Measurements from ENCODE around the gene TBC1D1.

The TBC1D1 gene

DNA sequence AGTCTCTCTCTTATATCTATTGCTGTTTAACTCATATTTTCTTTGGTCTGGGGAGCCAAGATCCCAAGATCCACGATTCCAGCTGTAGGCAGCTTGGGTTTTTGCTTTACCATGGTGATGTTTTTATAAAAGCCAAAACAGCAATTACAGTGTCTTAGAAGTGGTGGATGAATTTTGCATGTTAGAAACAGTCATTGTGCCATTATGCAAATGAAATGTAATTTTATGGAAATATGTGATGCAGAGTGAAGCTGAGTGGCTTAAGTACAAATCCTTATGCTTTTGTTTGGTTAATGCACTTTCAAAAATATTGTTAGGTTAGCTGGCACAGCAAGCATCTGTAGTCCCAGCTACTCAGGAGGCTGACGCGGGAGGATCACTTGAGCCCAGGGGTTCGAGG lies 36.5 kb downstream of the TBC1D1 start:
- no peak for DNase-seq

DNA sequence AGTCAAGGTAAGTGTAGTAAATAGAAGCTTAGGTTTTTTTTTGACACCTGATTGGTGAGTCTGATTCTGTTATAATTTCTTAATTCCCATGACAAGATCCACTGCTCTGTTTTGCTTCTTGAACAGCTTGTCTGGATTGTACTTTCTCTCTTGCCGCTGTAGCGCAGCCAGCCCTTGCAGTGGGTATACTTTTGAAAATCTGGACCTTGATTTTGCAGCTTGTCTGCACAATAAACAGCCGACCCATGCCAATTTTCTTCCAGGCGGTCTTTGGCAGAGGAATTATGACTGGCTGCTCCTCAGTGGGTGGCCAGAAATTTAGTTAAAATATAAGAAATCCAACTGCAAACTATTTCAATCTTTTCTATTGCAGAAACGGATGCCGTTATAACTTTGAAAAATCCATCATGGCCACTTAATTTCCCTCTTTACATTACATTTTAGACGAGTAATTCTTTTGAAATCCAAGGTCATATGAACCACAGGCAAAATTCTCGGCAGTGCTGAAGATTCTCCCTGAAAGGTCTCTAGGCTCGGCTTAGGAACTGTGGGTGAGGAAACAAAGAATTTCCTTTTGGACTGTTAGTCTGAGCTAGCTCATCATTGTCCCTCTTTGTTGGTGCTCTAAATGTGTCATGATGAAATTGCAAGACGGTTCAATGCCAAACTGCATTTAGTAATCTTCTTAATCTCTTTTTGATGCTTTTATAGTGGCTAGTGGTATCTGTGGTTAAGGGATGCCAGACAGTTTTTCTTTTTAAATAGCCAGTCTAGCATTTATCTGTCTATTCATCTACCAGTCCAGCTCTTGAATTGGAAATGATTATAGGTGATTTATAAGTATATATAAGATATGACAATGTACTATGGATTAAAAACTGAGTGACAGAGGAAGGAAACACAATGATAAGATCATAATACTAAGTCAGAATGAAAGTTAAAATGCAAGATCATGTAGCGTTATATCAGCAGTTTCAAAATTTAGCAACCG lies 37.8 kb downstream of the TBC1D1 start:
- DNase-seq = no peak

DNA sequence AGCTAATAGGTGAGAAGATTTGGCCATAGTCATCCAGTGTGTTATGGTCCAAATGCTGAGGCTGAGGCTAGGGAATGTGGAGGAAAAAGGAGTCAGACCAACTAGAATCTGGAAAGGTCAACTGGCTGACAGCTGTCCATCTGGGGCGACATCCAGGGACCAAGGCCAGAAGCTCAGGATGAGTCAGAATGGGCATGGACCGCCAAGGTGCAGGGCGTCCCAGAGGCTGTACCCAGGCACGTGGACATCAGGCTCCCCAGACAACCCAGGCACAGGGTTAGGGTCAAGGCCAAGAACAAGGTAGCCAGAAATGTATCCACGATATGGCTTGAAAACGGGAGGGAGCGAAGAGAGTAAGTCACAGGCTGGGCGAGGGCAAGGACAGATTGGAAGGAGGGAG lies 43.2 kb downstream of the TBC1D1 start:
- DNase-seq = no peak

DNA sequence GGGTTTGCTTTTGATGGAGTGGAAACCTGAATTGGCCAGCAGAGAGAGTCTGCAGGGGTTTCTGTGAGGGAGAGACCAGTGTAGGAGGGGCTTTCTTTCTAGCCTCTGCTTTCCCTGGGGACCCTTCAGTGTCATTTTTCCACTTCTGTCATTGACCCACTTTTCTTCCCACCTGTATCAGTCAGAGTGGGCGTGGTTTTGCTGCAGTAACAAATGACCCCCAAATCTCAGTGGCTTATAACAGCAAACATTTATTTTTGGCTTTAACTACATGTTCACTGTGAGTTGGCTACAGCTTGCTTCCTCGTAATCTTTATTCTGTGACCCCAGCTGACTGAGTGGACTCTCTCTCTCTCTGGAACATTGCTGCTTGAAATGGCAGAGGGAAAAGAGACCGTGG lies 43.7 kb downstream of the TBC1D1 start:
- no peak for DNase-seq

DNA sequence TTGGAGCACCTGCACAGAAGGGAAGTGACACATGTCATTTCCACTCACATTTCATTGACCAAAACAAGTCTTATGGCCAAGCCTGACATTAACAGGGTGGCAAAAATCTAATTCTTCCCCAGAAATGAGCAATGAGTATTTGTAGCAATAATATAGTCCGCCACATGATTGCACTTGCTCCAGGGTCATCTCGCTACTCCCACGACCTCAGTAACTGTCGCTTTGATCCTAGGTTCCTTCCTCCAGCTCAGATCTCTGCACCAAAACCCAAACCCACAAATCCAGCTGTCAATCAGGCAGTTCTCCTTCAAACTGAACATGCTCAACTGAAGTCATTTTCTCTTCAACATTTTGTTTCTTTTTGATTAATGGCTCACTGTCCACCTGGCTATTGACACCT lies 44.1 kb downstream of the TBC1D1 start:
- no peak for DNase-seq

DNA sequence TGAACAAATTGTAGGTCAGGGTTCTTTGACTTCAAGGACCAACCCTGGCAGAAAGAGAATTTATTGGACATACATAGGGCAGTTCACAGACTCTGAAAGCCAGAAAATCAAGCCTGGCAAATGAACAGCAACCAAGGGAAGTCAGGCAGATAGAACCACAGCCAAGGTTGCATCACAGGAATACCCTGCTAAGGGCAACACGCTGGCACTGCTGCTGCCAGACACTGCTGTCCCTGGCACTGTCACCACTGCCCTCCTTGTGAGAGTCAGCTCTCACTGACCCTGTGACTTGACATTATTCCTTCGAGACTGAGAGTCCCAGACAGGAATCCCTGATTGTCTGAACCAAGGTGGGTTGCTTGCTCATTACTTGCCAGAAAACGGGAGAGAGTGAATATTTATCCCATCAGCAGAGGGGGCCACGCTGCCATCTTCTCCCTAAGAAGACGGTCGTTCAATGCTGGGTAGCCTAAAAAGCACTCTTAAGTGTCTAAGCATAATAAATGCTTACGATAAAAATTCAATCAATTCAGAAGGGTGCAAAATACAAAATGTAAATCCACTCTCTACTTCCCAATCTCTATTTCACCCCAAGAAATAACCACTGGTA lies 46.1 kb downstream of the TBC1D1 start:
- no peak for DNase-seq

DNA sequence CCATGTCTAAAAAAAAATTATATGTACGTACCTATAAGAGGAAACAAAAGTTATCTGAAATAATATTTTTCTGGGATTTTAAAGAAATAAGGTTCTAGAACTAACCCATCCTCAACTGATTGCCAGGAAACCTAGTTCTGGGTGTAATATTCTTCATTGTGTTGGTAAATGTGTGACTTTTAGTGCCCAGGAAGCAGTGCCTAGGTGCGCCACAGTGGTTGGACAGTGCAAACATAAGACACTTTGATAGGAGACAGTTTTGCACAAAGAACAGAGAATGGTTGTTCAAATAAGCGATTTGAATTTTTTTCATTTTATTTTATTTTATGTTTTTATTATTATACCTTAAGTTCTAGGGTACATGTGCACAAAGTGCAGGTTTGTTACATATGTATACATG lies 47.3 kb downstream of the TBC1D1 start:
- no peak for DNase-seq

DNA sequence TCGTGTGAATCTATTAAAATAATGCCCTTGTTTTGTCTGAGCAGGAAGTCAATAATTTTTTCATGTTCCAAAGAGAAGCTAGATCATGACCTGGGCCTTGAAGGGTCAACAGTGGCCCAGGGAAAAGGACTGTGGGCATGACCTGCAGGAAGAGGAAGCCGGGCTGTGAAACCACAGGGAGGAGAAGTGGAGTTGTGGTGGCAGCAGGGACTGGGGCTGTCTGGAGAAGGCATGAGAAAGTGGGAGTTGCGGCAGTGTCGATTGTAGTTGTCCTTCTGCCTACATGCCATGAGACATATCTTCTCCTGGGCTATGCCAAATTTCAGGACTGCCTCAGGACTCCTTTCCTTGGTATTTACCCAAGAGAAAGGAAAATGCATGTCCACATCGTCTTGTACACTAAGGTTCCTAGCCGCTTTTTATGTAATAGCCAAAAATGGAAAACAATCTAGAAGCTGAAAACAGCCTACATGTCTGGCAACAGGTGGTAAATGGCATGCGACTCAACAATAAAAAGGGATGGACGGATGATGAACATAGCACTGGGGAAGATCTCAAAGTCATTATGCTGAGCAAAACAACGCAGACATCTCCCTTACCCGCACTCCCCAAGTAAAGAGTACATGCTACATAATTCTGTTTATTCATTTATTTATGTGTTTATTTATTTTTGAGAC lies 55.8 kb downstream of the TBC1D1 start:
- DNase-seq = no peak

DNA sequence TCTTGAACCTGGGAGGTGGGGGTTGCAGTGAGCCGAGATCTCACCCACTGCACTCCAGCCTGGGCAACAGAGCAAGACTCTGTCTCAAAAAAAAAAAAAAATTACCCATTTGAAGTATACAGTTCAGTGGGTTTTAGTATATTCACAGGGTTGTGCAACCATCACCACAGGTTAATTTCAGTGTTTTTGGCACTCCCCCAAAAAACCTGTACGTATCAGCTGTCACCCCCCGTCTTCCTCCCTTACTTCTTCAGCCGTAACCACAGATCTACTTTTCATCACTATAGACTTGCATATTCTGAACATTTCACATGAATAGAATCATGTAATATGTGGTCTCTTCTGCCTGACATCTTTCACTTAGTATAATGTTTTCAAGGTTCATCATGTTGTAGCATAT lies 57.7 kb downstream of the TBC1D1 start:
- DNase-seq = no peak

DNA sequence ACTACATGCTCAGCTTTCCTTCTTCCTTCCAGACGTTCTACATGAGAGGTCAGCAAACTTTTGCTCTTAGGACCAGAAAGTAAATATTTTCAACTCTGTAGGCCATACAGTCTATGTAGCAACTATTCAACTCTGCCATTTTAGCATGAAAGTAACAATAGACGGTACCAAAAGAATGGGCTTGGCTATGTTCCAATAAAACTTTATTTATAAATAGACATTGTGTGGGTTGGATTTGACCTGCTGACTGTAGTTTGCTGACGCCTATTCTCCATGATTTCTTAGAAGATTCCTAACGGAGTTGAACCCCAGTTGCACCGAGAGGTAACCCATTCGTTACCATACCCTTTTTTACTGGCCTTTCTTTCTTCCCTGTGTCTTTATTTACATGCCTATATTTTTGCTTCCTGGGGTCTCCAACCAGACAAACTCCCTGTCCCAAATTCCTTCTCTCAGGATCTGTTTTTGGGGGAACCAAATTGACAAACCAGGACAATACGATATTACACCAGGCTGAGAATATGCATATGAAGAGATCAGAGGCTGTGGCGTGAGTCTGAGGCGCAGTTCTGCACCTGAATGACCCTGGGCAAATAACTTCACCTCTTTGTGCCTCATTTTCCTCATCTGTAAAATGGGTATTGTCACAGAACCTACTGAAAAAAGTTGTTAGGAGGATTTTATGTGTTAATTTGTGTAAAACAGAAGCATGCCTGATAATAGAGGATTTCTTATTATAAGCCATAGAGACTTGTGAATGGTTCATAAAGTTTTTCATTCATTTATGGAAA lies 58.9 kb downstream of the TBC1D1 start:
- no peak for DNase-seq

DNA sequence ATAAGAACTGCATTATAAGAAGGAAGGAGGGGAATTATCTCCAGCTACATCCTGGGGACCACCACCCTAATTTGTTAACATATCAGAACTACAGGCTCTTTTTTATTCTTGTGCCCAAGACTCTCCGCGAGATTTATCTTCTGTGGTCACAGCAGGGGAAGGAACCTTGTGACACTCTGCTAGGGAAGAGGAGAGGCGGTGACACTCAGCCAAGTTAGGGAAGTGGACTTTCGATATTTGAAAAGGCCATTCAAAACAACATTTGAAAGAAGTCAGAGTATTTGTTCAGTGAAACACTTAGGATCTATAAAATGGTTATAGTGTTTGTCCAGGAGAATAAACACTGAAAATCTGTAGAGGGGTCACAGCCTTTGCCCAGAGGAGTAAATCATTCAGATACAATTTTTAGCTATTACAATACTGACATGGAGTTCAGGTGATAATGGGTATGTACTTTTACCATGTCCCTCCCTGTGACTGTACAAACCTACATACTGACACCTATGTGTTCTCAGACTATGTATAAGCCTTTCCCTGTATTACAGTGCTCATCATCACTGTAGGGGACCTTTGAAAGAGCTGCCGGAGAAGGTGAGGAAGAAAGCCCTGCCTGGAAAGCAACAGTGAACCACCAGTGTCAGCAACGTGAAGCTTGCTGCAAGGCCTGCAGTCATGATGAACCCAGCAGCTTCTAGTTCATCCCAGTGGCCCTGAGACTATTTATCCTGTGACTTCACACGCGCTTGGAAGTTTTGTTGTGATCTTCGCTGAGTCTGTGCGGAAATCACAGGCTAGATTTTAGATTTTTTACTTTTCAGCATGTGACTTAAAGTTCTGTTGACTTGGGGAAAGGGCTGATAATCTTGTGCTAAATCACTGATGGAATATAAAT lies 60.8 kb downstream of the TBC1D1 start:
- DNase-seq = no peak

DNA sequence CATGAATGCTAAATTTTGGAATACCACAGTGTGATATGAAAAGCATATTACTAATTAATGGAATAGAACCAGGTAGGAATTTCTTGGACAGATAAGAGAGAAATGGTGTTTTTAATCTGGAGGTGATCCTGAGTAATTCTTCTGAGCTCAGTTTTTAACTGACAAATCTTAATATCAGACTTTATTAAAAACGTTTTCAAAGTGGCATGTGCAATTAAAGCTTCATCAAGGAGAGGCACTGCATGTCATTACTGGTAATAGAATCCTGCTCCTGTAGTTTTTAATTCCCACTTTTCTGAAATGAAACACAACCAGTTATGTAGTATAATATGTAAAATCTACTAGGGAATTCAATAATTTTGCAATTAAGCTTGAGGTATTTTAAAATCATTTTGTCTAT lies 62.3 kb downstream of the TBC1D1 start:
- no peak for DNase-seq

DNA sequence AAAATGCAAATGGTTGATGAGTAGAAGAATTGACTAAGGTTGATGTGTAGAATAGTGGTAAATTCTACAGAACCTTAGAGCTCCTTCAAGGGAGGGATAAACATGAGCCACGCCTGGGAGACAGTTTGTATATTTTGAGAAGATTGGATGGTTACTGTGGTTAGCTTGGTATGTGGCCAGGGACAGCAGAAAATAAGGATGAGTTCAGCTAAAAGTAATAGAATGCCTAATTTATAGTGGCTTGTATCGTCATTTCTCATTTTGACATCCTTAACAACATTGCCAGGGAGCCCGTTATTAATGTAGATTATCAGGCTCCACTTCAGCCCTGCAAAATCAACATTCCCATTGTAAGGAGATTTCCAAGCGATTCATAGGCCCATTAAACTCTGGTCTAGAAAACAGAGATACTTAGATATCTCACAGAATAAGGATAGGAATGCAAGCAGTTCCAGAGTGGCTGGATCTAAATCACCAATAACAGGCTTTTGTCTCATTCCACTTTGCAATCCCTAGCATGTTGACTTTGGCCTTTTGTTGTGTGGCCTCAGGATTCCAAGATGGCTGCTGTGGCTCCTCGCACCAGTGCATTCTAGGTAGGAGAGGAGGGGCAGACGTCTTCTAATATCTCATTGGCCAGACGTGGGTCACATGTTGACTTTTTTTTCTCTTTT lies 62.9 kb downstream of the TBC1D1 start:
- DNase-seq = no peak

DNA sequence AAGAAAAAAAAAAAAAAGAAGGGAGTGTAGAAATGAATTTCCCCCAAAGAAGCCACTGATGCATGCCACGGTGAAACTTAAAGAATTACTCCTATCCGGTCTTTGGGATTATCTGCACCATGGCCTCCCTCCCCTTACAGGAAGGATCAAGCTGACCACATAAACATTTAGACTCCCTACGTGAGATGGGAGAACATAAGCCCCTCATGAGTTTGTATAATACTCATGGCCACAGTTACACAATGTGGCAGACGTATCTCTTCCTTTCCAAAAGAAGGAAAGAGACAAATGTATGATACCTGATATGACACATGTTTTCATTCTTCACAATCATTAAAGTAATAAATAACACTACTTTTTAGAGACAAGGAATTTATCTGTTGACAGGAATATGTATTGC lies 66.1 kb downstream of the TBC1D1 start:
- DNase-seq = no peak

DNA sequence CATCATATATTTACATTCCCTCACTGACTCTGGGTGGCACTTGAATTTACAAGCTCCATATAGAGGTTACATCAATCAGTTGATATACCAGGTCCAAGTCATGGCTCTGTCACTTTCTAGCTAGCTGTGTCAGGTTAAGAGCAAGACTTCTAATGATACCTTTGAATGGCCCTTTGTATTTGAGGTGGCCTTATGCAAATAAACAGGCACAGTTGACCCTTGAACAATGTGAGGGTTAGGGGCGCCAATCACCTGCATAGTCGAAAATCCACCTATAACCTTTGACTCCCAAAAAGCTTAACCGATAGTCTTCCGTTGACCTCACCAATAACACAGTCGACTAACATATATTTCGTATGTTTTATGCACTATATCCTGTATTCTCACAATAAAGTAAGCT lies 68.0 kb downstream of the TBC1D1 start:
- DNase-seq = no peak

DNA sequence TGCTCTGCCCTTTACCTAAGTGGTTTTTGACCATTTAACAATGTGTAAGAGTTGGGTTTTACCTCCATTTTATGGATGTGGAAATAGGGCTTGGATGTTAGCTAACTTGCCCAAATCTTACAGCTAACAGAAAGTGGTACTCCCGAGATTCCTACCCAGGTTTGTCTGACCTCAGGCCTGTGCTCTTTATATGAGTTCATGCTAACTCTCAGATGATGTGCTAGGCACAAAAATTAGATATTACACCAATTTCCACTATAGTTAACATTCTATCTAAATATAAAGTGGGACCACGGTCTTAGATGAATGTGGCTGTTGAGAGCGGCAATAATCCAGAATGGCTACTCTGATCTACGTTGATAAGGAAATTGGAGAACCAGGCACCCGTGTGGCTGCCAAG lies 69.2 kb downstream of the TBC1D1 start, which contains the start of gene PTTG2:
PTTG2 (plus strand) TSS at position 301 of the 400 bp plus-strand sequence; CDS start at position 338, 37 bp downstream.
- DNase-seq = no peak

DNA sequence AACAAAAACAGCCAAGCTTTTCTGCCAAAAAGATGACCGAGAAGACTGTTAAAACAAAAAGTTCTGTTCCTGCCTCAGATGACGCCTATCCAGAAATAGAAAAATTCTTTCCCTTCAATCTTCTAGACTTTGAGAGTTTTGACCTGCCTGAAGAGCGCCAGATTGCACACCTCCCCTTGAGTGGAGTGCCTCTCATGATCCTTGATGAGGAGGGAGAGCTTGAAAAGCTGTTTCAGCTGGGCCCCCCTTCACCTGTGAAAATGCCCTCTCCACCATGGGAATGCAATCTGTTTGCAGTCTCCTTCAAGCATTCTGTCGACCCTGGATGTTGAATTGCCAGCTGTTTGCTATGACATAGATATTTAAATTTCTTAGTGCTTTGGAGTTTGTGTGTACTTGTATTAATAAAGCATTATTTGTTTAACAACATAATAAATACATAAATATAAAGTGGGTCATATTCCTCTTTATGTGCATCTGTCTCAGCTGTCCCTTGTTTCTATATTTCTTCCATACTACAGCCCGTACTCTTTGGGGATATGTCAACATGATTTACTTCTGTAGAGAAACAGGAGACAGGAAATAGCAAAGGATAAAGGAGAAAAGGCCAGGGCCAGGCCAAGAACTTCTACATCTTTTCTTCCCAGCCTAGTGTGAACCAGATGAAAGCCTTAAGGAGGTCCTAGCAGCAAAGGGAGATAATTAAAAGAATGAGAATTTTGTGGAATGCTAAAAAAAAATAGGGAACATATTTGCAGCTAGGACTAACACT lies 70.0 kb downstream of the TBC1D1 start:
- DNase-seq = no peak

DNA sequence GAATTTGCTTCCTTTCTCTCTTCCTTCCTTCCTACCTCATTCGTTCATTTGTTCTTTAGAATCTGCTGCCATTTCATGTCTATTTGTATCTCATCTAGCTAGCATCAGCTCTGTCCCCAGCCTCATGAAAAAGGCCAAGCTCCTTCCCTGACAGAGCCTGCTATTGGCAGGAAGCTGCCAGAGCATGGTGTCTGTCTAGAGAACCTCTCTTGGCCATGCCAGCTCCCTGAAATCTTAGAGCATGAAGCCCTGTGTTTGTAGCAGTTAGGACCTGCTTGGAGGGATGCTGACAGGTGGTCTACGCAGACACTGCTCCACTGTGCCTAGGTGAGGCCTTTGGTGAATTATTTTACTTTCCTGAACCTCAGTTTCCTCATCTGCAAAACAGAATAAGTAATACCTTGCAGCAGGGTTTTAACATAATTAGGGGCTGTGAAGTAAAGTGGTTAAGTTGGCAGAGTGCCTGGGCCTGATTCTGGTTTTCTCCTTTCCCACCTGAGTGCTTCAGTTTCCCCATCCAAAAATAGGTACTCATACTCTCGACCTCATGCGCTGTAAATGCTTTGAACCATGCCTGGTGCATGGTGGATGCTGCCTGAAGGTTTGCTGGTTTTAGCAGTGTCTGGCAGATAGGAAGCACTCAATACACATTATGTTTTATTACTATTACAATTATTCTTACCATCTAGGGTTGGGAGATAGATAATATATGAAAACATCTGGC lies 74.0 kb downstream of the TBC1D1 start:
- DNase-seq = no peak

DNA sequence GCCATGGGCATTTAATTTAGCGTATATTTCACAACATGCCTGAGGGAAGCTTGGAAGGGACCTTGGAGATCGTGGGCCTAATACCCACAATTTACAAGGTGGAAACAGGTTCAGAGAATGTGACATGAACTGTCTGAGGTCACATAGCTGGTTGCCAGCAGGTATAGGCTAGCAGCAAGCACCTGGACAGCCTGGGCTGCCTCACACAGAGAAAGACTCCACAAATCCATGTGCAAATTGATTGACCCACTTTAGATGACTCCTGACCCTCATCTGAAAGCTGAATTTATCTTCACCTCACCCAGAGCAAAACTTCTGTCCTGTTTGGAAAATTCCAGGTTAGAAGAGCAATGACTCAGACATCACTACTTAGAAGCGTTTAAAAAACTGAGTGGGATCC lies 75.2 kb downstream of the TBC1D1 start:
- DNase-seq = no peak

DNA sequence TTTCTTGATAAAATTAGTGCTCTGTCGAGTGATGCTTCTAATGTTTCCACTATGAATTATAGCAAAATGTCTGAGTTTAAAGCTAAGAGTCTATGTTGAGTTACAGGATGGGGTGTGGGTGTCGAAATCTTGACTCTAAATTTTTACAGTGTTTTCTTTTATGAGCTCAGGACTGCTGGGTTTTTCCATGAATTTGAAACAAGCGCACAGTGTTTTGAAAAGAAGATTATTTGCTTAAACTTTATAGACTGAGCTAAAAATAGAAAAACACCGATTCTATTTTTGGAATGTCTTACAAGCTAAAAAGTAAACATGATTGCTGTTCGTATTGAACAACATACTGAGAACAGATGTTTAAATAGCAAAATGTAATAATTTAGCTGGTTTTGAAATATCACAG lies 76.9 kb downstream of the TBC1D1 start:
- DNase-seq = no peak

All from NCI-H2171 (cell line).